RWPE2 (cell line): ENCODE results near the gene MAP3K5.

Source experiments
- ATAC-seq: fragments of 200-7000 bp; cut with Tn5 transposase; 3 replicates; pipeline ENCODE4 v1.9.1; 2021; ENCODE audit warnings: low read depth
- DNase-seq: peaks from one replicate; pipeline ENCODE4 v3.0.0-alpha.2; 2020; ENCODE audit warnings: low spot score
- H3K27ac ChIP-seq: fragments of 450-650 bp; 2 replicates; pipeline ENCODE4 v1.5.1; 2017; ENCODE audit warnings: mild to moderate bottlenecking; ENCODE audit not compliant: poor library complexity, severe bottlenecking
- H3K27me3 ChIP-seq: fragments of 250-450 bp; sonication (Bioruptor Pico); 2 replicates; pipeline ENCODE4 v1.5.1; 2021; ENCODE audit warnings: mild to moderate bottlenecking, moderate library complexity; ENCODE audit not compliant: insufficient read depth, poor library complexity, severe bottlenecking
- H3K36me3 ChIP-seq: fragments of 250-450 bp; sonication (Bioruptor Pico); 2 replicates; pipeline ENCODE4 v1.5.1; 2020; ENCODE audit warnings: low read depth, mild to moderate bottlenecking, moderate library complexity
- H3K4me1 ChIP-seq: fragments of 250-450 bp; sonication (Bioruptor Pico); 2 replicates; pipeline ENCODE4 v1.5.1; 2021; ENCODE audit warnings: mild to moderate bottlenecking, moderate library complexity; ENCODE audit not compliant: insufficient read depth, poor library complexity, severe bottlenecking
- H3K4me3 ChIP-seq: fragments of 250-450 bp; sonication (Bioruptor Pico); 2 replicates; pipeline ENCODE4 v1.5.1; 2021; ENCODE audit warnings: mild to moderate bottlenecking, moderate library complexity; ENCODE audit not compliant: severe bottlenecking
- H3K9me3 ChIP-seq: fragments of 250-450 bp; sonication (Bioruptor Pico); 2 replicates; pipeline ENCODE4 v1.5.1; 2021; ENCODE audit warnings: mild to moderate bottlenecking, moderate library complexity; ENCODE audit not compliant: severe bottlenecking
- TF ChIP-seq, protein P1 (sequence below): fragments of 450-650 bp; IDR thresholded peaks from one replicate; pipeline ENCODE4 v1.5.1; 2017; ENCODE audit warnings: mild to moderate bottlenecking, moderate library complexity; ENCODE audit not compliant: poor library complexity, severe bottlenecking

MAP3K5 gene

DNA sequence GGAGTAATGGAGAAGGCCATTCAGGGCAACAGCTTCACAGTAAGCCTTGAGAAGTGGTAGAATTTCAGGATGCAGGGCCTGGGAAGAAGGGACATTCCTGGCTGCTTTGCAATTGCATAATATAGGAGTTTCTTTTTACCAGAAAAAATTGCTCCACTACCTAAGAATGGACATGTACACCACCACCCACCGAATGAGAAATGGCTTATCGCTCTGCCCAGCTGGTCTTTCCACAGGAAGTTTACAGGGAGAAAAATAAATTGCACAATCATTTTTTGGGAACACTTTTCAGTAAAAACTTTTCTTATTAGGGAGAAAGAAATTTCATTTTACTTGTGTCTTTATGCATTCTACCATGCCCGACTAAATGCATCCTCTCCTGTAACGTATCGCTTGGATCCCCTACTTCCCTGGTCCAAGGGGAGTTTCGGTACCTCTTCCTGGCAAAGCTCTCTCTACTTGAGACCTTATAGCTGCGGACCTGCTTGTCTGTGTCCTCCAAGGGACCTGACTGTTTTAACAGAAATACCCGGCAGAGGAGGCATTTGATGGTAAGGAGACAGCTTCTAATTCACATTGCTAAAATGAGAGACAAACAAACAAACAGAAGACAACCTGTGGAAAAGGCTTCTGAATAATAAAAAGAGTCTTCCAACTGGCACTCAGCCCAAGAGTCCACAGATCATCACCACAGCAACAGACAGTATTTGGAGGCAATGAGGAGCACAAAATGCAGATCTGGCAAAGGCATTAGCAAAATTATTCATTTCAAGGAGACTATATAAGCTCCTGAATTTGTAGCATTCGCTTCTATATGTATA is 54.2 kb downstream of the MAP3K5 start:
- Histone ChIP-seq H3K27ac (no peak overlapping the region), H3K9me3 (no peaks in the 10 kb centered on the region), H3K4me3 (no peak overlapping the region), H3K36me3 (no peaks in the 10 kb centered on the region), H3K27me3 (no peaks in the 10 kb centered on the region), H3K4me1 (peaks cover 13% of the 10 kb centered on the region)
- DNase-seq (no peak), ATAC-seq (no peak)
- TF ChIP-seq, protein P1, sequence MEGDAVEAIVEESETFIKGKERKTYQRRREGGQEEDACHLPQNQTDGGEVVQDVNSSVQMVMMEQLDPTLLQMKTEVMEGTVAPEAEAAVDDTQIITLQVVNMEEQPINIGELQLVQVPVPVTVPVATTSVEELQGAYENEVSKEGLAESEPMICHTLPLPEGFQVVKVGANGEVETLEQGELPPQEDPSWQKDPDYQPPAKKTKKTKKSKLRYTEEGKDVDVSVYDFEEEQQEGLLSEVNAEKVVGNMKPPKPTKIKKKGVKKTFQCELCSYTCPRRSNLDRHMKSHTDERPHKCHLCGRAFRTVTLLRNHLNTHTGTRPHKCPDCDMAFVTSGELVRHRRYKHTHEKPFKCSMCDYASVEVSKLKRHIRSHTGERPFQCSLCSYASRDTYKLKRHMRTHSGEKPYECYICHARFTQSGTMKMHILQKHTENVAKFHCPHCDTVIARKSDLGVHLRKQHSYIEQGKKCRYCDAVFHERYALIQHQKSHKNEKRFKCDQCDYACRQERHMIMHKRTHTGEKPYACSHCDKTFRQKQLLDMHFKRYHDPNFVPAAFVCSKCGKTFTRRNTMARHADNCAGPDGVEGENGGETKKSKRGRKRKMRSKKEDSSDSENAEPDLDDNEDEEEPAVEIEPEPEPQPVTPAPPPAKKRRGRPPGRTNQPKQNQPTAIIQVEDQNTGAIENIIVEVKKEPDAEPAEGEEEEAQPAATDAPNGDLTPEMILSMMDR = no peak

DNA sequence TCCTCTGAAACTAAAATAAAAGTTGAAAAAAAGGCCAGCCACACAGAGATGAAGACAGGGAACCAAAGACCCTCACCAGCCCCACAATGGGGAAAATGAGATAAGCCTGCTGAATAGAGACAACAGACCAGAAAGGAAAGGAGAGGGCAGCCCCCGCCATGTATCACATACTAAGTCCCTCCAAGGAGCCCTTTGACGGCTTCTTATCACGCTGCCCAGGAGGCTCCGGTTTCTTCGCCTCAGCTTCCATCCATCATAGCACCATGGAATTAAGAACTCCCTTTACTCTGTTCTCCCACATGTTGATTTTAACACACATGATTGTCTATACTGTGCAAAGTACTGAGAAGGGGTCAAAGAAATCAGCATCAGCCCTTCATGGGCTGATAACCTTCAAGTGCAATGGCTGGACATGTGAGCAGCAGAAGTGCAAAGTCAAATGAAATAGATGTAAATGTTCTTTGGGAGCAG is 54.9 kb downstream of the MAP3K5 start:
- DNase-seq = no peak
- Histone ChIP-seq H3K27ac (no peak overlapping the region), H3K4me1 (peaks cover 13% of the 10 kb centered on the region)

DNA sequence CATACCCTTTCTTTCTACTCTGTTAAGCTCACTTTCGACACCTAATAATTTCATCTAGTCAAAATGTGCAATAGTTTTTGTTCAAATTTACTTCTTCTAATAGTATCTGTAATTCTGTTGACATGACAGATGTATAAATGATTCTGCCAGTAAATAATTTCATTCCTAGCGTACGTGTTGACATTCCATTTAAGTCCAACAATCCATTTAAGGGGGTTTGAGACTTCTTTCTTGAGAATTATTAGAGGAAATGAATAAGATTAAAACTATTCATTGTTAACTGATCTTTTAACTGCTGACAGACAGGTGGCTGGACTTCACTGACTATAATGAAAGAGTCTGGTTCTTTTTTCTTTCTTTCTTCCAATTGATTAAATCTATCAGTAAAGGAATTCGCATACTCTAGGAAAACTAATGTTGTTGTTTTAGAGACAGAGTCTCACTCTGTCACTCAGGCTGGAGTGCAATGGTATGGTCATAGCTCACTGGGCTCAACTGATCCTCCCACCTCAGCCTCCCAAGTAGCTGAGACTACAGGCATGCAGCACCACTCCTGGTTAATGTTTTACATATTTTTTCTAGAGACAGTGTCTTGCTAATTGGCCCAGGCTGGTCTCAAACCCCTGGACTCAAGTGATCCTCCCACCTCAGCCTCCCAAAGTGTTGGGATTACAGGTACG is 55.9 kb downstream of the MAP3K5 start:
- no peaks in the 10 kb centered on the region for H3K27me3 ChIP-seq
- peaks cover 13% of the 10 kb centered on the region for H3K4me1 ChIP-seq
- H3K4me3 ChIP-seq = no peak overlapping the region
- no peaks in the 10 kb centered on the region for H3K9me3 ChIP-seq
- ATAC-seq (no peak), DNase-seq (no peak)
- TF ChIP-seq, protein P1 = no peak
- no peak overlapping the region for H3K27ac ChIP-seq
- no peaks in the 10 kb centered on the region for H3K36me3 ChIP-seq

More for the DNA sequence above, 54.9 kb downstream of the MAP3K5 start:
- TF ChIP-seq, protein P1 = no peak
- H3K27me3 ChIP-seq = no peaks in the 10 kb centered on the region
- ATAC-seq = no peak
- H3K36me3 ChIP-seq = no peaks in the 10 kb centered on the region
- H3K4me3 ChIP-seq = no peak overlapping the region
- no peaks in the 10 kb centered on the region for H3K9me3 ChIP-seq

DNA sequence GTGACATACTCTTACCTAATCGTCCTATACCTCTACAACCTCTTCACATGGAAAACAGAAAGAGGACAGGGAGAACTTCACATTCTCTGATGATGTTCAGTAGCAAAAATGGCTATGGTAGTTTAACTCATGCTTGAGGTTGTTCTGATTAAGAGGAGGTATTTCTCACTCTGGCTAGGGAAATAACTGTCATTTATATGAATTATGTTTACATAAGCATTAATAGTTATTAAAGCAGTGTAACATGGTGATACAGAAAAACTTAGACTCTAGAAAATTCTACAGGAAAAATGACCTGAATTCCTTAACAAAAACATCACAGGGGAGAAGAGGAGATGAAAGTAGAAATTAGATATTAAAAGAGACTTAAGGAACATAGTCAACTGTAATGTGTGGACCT is 57.3 kb downstream of the MAP3K5 start:
- Histone ChIP-seq H3K4me3 (no peak overlapping the region), H3K27ac (no peak overlapping the region), H3K36me3 (no peaks in the 10 kb centered on the region), H3K9me3 (no peaks in the 10 kb centered on the region), H3K4me1 (peaks cover 2% of the 10 kb centered on the region), H3K27me3 (no peaks in the 10 kb centered on the region)
- DNase-seq (no peak), ATAC-seq (no peak)
- TF ChIP-seq, protein P1 = no peak
